ENCODE data around the gene NUDT16L1.

The NUDT16L1 gene

DNA sequence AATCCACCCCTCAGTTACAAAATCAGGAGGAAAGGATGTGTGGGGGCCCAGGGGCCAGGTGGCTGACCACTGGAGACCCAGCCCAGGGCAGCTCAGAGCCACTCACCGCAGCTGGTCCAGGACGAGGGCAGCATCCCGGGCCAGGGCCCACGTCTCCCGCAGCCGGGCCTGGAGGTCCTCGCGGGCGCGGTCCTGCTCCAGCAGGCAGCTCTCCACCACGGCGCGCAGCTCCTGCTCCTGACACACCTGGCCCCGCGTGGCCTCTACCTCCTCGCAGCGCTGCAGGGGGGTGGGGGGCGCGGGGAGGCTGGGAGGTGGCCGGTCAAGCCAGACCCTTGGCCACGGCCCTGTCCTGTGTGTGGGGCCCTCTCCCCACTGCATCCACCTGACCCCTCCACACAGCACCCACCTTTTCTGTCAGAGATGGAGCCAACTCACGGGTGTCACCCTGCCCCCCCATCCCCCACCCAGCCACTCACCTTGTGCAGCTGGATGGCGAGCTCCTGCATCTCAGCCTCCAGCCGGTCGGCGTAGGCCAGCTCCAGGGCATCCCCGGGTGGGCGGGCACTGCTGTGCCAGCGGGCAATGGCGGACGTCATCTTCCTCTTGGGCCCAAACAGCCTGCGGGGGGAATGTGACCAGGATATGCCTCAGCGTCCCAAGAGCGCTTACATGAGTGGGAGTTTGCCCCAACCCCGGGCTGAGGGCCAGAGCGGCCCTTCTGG is 5.1 kb downstream of the NUDT16L1 start:
- no peak for DNase-seq (ENCODE audit: low read depth)
- TF ChIP-seq, protein P1, sequence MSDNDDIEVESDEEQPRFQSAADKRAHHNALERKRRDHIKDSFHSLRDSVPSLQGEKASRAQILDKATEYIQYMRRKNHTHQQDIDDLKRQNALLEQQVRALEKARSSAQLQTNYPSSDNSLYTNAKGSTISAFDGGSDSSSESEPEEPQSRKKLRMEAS (IDR thresholded peaks at IDR 0.05; ENCODE audit: low read depth, low read length) = no peak
- TF ChIP-seq, protein P2, sequence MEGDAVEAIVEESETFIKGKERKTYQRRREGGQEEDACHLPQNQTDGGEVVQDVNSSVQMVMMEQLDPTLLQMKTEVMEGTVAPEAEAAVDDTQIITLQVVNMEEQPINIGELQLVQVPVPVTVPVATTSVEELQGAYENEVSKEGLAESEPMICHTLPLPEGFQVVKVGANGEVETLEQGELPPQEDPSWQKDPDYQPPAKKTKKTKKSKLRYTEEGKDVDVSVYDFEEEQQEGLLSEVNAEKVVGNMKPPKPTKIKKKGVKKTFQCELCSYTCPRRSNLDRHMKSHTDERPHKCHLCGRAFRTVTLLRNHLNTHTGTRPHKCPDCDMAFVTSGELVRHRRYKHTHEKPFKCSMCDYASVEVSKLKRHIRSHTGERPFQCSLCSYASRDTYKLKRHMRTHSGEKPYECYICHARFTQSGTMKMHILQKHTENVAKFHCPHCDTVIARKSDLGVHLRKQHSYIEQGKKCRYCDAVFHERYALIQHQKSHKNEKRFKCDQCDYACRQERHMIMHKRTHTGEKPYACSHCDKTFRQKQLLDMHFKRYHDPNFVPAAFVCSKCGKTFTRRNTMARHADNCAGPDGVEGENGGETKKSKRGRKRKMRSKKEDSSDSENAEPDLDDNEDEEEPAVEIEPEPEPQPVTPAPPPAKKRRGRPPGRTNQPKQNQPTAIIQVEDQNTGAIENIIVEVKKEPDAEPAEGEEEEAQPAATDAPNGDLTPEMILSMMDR (IDR thresholded peaks at IDR 0.05; ENCODE audit: low read depth, low read length) = no peak
- TF ChIP-seq MYC (IDR thresholded peaks at IDR 0.05; ENCODE audit: low read depth, low read length) (no peak), POLR2A (IDR thresholded peaks at IDR 0.05; ENCODE audit: extremely low read depth, insufficient read length) (no peak)
- H3K4me3 ChIP-seq (ENCODE audit: low read depth, low read length) = no peak overlapping the region

DNA sequence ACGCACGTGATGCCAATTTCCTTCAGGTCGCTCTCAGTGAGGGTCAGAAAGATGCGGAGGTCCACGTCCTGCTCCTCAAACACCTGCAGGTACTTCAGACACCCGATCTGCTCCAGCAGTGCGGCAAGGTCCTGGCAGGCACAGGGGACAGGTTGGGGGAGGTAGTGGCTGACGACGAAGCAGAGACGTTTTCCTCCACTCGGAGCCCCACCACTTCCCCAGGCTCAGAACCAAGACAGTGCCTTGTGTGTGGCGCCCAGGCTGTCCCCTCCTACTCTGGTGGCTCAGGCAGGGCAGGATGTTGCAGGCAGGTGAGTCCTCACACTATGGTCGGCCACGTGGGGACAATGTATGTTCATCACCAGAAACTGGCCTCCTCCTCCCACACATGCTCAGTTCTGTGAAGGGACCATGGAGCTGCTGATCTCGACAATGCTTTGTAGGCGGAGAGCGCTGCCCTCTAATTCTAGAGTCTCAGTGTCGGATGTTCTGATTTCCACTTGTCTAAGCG is 5.7 kb downstream of the NUDT16L1 start:
- peak; percentile 7 for DNase-seq (ENCODE audit: low read depth)
- TF ChIP-seq POLR2A (IDR thresholded peaks at IDR 0.05; ENCODE audit: extremely low read depth, insufficient read length) (no peak), MYC (IDR thresholded peaks at IDR 0.05; ENCODE audit: low read depth, low read length) (no peak)
- TF ChIP-seq, protein P2 (IDR thresholded peaks at IDR 0.05; ENCODE audit: low read depth, low read length) = no peak
- TF ChIP-seq, protein P1 (IDR thresholded peaks at IDR 0.05; ENCODE audit: low read depth, low read length) = no peak
- no peak overlapping the region for H3K4me3 ChIP-seq (ENCODE audit: low read depth, low read length)

DNA sequence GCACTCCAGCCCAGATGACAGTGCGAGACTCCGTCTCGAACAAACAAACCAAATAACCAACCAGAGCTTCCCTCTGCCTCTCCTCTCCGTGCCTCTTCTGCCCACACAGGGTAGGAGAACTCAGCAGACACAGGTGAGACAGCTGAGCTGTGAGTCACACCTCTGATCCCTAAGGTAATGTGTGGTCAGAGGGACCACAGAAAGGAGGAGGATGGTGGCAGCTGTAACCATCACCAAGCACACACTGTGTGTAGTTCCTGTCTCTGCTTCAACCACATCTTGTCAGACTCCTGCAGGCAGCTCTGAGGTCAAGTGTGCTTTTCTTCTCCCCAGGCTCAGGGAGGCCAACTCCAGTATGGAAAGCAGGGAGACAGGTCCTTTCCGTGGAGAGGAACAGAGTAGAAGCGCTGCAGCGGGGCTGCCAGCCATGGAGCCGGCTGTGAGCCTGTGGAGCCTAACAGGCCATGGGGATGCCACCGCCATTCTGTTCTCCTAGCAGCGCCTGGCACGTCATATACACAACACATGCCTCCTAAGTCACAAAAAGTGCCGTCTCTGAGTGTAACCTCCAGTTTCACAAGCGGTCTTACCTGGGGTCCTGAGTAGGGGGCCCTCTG is 7.1 kb downstream of the NUDT16L1 start:
- H3K4me3 ChIP-seq (ENCODE audit: low read depth, low read length) = no peak overlapping the region
- DNase-seq (ENCODE audit: low read depth) = no peak
- TF ChIP-seq, protein P2 (IDR thresholded peaks at IDR 0.05; ENCODE audit: low read depth, low read length) = no peak
- no peak for TF ChIP-seq POLR2A (IDR thresholded peaks at IDR 0.05; ENCODE audit: extremely low read depth, insufficient read length)
- TF ChIP-seq MYC (IDR thresholded peaks at IDR 0.05; ENCODE audit: low read depth, low read length) = no peak
- TF ChIP-seq, protein P1 (IDR thresholded peaks at IDR 0.05; ENCODE audit: low read depth, low read length) = no peak

DNA sequence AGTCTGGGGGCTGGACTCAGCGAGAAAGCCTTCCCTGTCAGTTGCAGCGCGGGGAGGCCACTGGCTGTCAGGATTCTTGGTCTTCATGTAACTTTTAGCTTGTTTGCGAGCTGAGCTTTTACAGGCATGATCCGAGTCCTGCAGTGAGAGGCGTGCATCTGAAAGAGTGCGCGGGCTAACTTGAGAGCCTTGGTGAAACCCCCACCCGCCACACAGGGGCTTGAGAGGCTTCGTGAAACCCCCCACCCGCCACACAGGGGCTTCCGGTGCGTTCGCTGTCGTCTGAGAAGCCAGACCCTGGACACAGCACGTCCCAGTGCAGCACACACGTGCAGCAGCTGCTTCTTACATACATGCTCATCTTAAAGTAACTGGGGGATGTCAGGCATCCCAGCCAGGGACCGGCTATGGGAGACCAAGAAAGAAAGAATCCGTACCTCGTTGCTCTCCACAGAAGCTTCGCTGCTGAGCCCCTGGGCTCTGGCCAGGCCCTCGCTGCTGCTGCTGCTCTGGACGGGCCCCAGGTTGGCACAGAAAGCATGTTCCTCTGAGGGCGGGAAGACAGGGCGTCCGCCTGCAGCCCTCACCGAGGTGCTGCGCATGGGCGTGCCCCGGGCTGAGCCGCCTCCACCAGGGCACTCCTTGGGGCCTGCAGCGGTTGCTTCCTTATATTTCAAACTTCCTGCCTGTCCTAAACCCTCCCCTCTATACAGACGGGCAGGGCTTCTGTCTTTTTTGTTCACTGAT is 7.8 kb downstream of the NUDT16L1 start:
- no peak overlapping the region for H3K4me3 ChIP-seq (ENCODE audit: low read depth, low read length)
- no peak for DNase-seq (ENCODE audit: low read depth)
- TF ChIP-seq, protein P2 (IDR thresholded peaks at IDR 0.05; ENCODE audit: low read depth, low read length) = no peak
- TF ChIP-seq MYC (IDR thresholded peaks at IDR 0.05; ENCODE audit: low read depth, low read length) (no peak), POLR2A (IDR thresholded peaks at IDR 0.05; ENCODE audit: extremely low read depth, insufficient read length) (no peak)
- TF ChIP-seq, protein P1 (IDR thresholded peaks at IDR 0.05; ENCODE audit: low read depth, low read length) = no peak

DNA sequence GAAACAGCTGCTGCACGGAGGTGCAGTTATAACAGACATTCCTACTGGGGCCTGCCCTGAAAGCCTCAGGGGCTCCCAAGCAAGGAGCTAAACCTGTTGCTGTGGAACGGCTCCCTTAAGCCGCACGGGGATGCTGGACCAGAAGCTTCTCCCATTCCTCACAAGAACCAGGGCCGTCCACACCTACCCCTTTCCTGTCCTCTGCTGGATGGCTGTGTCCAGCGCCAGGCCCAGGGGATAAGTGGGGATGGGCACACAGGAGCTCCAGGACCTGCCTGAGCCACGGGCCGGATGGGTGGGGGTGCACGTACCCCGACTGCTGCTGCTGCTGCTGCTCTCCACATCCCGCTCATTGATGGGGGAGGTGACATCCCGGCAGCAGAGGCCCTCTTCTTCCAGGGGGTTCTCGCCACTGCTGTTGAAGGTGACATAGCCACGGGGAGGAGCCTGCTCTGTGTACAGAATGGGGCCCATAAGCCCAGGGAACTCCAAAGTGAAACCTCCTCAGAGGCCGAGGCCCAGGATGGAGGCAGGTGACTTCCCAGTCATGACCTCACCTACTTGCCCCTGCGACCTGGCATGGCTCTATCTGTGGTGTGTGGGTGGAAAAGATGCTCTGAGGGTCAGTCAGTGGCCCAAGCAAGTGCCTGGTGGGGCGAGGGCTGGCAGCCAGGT is 8.6 kb downstream of the NUDT16L1 start:
- DNase-seq (ENCODE audit: low read depth) = no peak
- no peak overlapping the region for H3K4me3 ChIP-seq (ENCODE audit: low read depth, low read length)
- TF ChIP-seq POLR2A (IDR thresholded peaks at IDR 0.05; ENCODE audit: extremely low read depth, insufficient read length) = no peak
- TF ChIP-seq, protein P1 (IDR thresholded peaks at IDR 0.05; ENCODE audit: low read depth, low read length) = no peak
- TF ChIP-seq MYC (IDR thresholded peaks at IDR 0.05; ENCODE audit: low read depth, low read length) = no peak
- TF ChIP-seq, protein P2 (IDR thresholded peaks at IDR 0.05; ENCODE audit: low read depth, low read length) = no peak
